Measurements from ENCODE around the gene SCAP.
"Not testable (repeated sequence)": the region's sequence is repeated elsewhere in the genome, so short reads cannot be mapped to it uniquely, and the experiment has no call there.

Gene SCAP

GRCh38 chr3:47475570-47476329 is at the start of gene SCAP:
SCAP (minus strand) TSS chr3:47475941; CDS start chr3:47442993, 32,948 bp downstream.
- DNase-seq (ENCODE audit: low read depth), result peak; percentile 82

- DNase-seq (ENCODE audit: low read depth), result no peak
Measured at GRCh38 chr3:47523310-47524073, 47.8 kb upstream of the SCAP start.

- DNase-seq (ENCODE audit: low read depth), result peak; percentile 89
Measured at GRCh38 chr3:47522082-47522987, 46.6 kb upstream of the SCAP start.

GRCh38 chr3:47520756-47521155 is 45.0 kb upstream of the SCAP start:
- no peak for DNase-seq (ENCODE audit: low read depth)

- DNase-seq (ENCODE audit: low read depth), result no peak
Measured at GRCh38 chr3:47517937-47518336, 42.2 kb upstream of the SCAP start.

GRCh38 chr3:47515864-47516319 is 40.2 kb upstream of the SCAP start:
- DNase-seq (ENCODE audit: low read depth), result peak; percentile 13

GRCh38 chr3:47515100-47515499 is 39.4 kb upstream of the SCAP start:
- DNase-seq (ENCODE audit: low read depth), result no peak

- peak; percentile 97 for DNase-seq (ENCODE audit: low read depth)
Measured at GRCh38 chr3:47513125-47513929, 37.6 kb upstream of the SCAP start, which contains the start of gene ELP6. ELP6 (minus strand) TSS chr3:47513712; CDS start chr3:47513590, 122 bp downstream.

GRCh38 chr3:47512416-47513124 is 36.8 kb upstream of the SCAP start:
- DNase-seq (ENCODE audit: low read depth), result peak; percentile 44

GRCh38 chr3:47505267-47505666 is 29.5 kb upstream of the SCAP start:
- not testable (repeated sequence) for DNase-seq (ENCODE audit: low read depth)

- no peak for DNase-seq (ENCODE audit: low read depth)
Measured at GRCh38 chr3:47504113-47504512, 28.4 kb upstream of the SCAP start.

GRCh38 chr3:47503033-47503432 is 27.3 kb upstream of the SCAP start:
- DNase-seq (ENCODE audit: low read depth), result no peak

GRCh38 chr3:47496892-47497291 is 21.2 kb upstream of the SCAP start:
- no peak for DNase-seq (ENCODE audit: low read depth)

GRCh38 chr3:47495886-47496285 is 20.1 kb upstream of the SCAP start:
- no peak for DNase-seq (ENCODE audit: low read depth)

- no peak for DNase-seq (ENCODE audit: low read depth)
Measured at GRCh38 chr3:47495111-47495510, 19.4 kb upstream of the SCAP start.

- no peak for DNase-seq (ENCODE audit: low read depth)
Measured at GRCh38 chr3:47491777-47492176, 16.0 kb upstream of the SCAP start.

- DNase-seq (ENCODE audit: low read depth), result no peak
Measured at GRCh38 chr3:47491186-47491585, 15.4 kb upstream of the SCAP start.

GRCh38 chr3:47487265-47487664 is 11.5 kb upstream of the SCAP start:
- no peak for DNase-seq (ENCODE audit: low read depth)

- DNase-seq (ENCODE audit: low read depth), result peak; percentile 44
Measured at GRCh38 chr3:47485812-47486211, 10.1 kb upstream of the SCAP start.

GRCh38 chr3:47482366-47482765 is 6.6 kb upstream of the SCAP start:
- DNase-seq (ENCODE audit: low read depth), result no peak

GRCh38 chr3:47481763-47482162 is 6.0 kb upstream of the SCAP start:
- not testable (repeated sequence) for DNase-seq (ENCODE audit: low read depth)
